ENCODE data around the gene CAMKMT.

DNA sequence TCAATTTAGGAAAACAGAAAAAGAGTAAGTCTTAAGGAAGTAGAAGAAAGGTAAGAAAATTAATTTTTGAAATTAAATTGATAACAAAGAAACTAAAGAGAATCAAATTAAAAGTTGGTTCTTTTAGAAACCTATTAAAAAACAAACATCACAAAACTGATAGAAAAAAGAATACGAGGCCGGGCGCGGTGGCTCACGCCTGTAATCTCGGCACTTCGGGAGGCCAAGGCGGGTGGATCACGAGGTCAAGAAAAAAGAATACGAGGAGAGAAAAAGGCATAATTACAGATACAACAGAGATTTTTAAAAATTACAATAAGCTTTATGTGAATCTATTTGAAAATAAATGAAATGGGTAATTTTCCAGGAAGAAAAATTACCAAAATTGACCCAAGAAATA is 12.2 kb upstream of the CAMKMT start:
- TF ChIP-seq CTCF (IDR thresholded peaks at IDR 0.05 in 4 of 5, conservative IDR thresholded peaks at IDR 0.05 in 1 of 5) = no peak
- TF ChIP-seq POLR2A (IDR thresholded peaks at IDR 0.05) = no peak

Measured in gastrocnemius medialis (tissue), 4 donors.